ENCODE measurements around the gene SLC46A3.

DNA sequence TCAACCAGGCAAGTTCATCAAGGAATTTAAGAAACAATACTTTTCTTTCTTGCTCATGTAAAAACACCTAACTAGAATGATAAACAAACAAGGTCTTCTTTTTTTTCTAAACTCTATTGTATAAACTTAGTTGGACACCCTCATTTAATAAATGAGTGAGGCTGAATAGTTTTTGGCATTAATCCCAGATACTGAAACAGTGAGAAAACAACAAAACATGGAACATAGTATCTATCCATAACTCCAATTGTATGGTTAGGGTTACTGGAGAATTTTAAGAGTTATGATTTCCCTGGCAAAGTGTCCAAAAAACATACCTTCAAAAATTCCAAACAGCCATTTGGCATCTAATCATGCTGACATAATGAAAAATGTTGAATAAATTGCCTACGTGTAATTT lies 65.7 kb downstream of the SLC46A3 start:
- TF ChIP-seq, protein P1, sequence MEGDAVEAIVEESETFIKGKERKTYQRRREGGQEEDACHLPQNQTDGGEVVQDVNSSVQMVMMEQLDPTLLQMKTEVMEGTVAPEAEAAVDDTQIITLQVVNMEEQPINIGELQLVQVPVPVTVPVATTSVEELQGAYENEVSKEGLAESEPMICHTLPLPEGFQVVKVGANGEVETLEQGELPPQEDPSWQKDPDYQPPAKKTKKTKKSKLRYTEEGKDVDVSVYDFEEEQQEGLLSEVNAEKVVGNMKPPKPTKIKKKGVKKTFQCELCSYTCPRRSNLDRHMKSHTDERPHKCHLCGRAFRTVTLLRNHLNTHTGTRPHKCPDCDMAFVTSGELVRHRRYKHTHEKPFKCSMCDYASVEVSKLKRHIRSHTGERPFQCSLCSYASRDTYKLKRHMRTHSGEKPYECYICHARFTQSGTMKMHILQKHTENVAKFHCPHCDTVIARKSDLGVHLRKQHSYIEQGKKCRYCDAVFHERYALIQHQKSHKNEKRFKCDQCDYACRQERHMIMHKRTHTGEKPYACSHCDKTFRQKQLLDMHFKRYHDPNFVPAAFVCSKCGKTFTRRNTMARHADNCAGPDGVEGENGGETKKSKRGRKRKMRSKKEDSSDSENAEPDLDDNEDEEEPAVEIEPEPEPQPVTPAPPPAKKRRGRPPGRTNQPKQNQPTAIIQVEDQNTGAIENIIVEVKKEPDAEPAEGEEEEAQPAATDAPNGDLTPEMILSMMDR (IDR thresholded peaks at IDR 0.05), result no peak
- TF ChIP-seq EP300 (IDR thresholded peaks at IDR 0.05) (no peak), POLR2A (IDR thresholded peaks at IDR 0.05) (no peak), POLR2AphosphoS5 (IDR thresholded peaks at IDR 0.05) (no peak)
